OCI-LY3 (cell line): ENCODE measurements around the gene CPHXL.

Experiments
- EZH2phosphoT487 ChIP-seq: fragments of 200-600 bp; shearing (Covaris generic); IDR thresholded peaks from 2 replicates; pipeline ENCODE4 v1.6.1; 2018; ENCODE audit warnings: antibody characterized with exemption, mixed run types, low read depth
- TF ChIP-seq, protein P1 (sequence below): fragments of 200-600, 300-600 bp; sonication (generic); IDR thresholded peaks from 2 replicates; pipeline ENCODE4 v1.5.1; 2014; ENCODE audit warnings: antibody characterized with exemption, low read length, low read depth

DNA sequence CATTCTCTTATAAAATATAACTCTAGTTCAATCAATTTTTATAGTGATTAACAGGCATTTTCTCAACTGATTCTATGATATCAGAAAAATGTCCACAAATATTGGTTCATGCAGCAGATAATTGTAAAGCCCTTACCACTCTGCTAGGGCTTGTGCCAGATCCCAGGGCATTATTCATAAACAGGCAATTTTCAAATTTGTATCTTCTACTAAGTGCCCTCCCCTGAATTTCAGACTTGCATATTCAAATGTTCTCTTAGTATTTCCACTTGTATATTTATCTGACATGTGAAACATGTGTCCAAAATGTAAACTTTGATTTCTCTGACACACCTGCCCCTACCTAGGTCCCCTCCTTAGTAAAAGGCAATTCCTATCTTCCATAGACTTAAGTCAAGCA, 58.8 kb downstream of the CPHXL start:
- TF ChIP-seq, protein P1, sequence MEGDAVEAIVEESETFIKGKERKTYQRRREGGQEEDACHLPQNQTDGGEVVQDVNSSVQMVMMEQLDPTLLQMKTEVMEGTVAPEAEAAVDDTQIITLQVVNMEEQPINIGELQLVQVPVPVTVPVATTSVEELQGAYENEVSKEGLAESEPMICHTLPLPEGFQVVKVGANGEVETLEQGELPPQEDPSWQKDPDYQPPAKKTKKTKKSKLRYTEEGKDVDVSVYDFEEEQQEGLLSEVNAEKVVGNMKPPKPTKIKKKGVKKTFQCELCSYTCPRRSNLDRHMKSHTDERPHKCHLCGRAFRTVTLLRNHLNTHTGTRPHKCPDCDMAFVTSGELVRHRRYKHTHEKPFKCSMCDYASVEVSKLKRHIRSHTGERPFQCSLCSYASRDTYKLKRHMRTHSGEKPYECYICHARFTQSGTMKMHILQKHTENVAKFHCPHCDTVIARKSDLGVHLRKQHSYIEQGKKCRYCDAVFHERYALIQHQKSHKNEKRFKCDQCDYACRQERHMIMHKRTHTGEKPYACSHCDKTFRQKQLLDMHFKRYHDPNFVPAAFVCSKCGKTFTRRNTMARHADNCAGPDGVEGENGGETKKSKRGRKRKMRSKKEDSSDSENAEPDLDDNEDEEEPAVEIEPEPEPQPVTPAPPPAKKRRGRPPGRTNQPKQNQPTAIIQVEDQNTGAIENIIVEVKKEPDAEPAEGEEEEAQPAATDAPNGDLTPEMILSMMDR = no peak
- no peak for TF ChIP-seq EZH2phosphoT487
